GM19193 (cell line): ENCODE data around the gene LHFPL2.

Experiments used
- POLR2A ChIP-seq: IDR thresholded peaks from 4 replicates; pipeline ENCODE4 v1.6.1; 2011; ENCODE audit not compliant: insufficient read depth, insufficient read length; ENCODE audit errors: extremely low read depth

LHFPL2 gene

GRCh38 chr5:78523314-78524193, 125.0 kb downstream of the LHFPL2 start:
- no peak for TF ChIP-seq POLR2A

- no peak for TF ChIP-seq POLR2A
Observed at GRCh38 chr5:78522476-78523260, 125.9 kb downstream of the LHFPL2 start.

DNA sequence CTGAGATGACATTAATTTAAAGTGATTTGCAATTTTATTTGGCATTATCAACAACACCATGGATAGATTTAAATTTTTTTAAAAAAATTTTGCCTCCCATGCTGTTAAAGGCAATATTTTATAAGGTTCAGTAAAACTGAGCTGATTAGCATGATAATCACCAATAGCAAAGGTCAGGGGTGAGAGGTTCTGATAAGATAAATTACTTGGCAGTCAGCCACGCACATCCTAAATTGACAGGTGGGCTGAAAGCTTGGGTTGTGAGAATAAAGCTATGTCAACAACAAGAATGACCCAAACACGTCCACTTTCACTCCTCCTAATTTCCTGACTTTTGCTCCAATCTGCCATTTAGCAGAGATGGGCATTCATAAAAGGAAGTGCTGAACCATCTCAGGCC, 127.1 kb downstream of the LHFPL2 start:
- TF ChIP-seq POLR2A, result no peak

GRCh38 chr5:78519198-78519941, 129.2 kb downstream of the LHFPL2 start:
- no peak for TF ChIP-seq POLR2A

GRCh38 chr5:78518365-78519197, 130.0 kb downstream of the LHFPL2 start:
- no peak for TF ChIP-seq POLR2A

- TF ChIP-seq POLR2A, result no peak
Observed at GRCh38 chr5:78515670-78516069, 132.9 kb downstream of the LHFPL2 start.

- no peak for TF ChIP-seq POLR2A
Observed at GRCh38 chr5:78514427-78515330, 133.9 kb downstream of the LHFPL2 start.

- no peak for TF ChIP-seq POLR2A
Observed at GRCh38 chr5:78513441-78513840, 135.1 kb downstream of the LHFPL2 start.

DNA sequence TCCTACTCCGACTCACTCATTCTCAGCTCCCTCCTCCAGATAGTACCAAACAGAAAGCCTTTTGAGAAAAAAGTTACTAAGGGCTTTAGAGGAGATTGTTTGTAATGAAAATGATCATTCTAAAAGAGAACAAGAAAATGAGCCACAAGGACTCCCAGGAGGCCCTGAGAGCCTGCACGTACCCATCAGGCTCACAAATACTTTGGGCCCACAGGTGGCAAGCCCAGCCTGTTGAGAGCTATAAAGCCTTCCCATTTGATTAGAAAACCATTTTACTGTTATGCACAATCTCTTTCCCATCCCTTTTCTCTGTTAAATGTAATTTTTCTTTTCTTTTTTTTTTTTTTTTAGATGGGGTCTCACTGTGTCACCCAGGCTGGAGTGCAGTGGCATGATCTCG, 136.1 kb downstream of the LHFPL2 start:
- no peak for TF ChIP-seq POLR2A

- TF ChIP-seq POLR2A, result no peak
Observed at GRCh38 chr5:78511121-78511906, 137.3 kb downstream of the LHFPL2 start.

DNA sequence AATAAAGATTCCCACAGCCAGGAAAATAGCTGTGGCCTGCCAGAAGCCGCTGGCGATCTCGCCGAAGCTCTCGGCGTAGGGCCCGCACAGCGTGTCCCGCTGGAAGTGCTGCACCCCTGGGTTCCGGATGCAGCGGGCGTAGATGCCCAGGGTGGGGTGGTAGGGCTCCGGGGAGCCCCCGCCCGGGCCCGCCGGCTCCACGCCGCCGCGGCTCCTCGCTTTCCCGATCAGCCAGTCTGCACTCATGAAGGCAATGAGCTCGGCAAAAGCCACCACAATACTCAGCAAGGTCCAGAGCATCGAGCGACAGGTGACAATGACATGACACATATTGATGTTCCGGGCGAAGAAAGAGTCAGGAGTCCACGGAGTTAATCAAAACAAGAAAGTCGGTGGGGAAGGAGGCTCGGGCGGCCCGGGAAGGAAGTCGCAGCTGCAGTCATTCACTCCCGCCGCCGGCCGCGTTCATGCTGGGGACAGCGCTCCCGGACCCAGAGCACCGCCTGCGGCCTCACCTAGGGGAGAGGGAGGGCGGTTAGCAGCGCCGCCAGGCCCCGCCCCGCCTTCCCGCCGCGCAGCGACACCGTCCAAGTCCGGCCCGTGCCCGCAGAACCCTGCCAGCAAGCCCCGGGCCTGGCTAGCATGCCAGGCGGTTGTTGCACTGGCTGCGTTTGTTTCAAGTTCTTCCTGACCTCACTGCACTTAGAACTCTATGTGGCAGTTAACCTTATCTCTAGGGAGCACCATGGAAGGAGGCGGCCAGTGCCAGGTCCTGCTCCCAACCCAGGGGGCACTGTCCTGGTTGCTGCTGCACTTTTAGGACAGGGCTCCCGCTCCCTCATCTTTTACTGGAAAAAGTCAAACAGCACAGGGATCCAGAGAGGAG, 138.4 kb downstream of the LHFPL2 start:
- TF ChIP-seq POLR2A, result peak; percentile 25

- TF ChIP-seq POLR2A, result no peak
Observed at GRCh38 chr5:78509145-78509865, 139.3 kb downstream of the LHFPL2 start.
